Cardiac fibroblast (primary cell): ENCODE results near the gene GDPGP1.

Experiments
- DNase-seq, 2 donors: peaks; one replicate each; pipeline versions ENCODE4 v3.0.0 to v3.0.0-alpha.2; 2010; ENCODE audit warnings: low read depth in 2 of 2
- H3K4me3 ChIP-seq, 2 donors: replicated peaks in 1 of 2; 1 replicate in 1 of 2; 2 replicates in 1 of 2; pipeline ENCODE4 v1.5.1; 2011; ENCODE audit warnings: low read depth in 2 of 2, low read length in 2 of 2, mild to moderate bottlenecking in 2 of 2, moderate library complexity in 1 of 2
- TF ChIP-seq, protein P1 (sequence below): IDR thresholded peaks from one replicate; pipeline ENCODE4 v1.5.1; 2011; ENCODE audit warnings: low read depth, mild to moderate bottlenecking, low read length, inconsistent platforms

Gene GDPGP1

GRCh38 chr15:90264671-90265070, 30.7 kb downstream of the GDPGP1 start:
- H3K4me3 ChIP-seq, result peak overlapping the region; percentile 74 to 86
- no peak for DNase-seq
- TF ChIP-seq, protein P1, sequence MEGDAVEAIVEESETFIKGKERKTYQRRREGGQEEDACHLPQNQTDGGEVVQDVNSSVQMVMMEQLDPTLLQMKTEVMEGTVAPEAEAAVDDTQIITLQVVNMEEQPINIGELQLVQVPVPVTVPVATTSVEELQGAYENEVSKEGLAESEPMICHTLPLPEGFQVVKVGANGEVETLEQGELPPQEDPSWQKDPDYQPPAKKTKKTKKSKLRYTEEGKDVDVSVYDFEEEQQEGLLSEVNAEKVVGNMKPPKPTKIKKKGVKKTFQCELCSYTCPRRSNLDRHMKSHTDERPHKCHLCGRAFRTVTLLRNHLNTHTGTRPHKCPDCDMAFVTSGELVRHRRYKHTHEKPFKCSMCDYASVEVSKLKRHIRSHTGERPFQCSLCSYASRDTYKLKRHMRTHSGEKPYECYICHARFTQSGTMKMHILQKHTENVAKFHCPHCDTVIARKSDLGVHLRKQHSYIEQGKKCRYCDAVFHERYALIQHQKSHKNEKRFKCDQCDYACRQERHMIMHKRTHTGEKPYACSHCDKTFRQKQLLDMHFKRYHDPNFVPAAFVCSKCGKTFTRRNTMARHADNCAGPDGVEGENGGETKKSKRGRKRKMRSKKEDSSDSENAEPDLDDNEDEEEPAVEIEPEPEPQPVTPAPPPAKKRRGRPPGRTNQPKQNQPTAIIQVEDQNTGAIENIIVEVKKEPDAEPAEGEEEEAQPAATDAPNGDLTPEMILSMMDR, result no peak

GRCh38 chr15:90265271-90266060, 31.5 kb downstream of the GDPGP1 start, which contains the start of gene NGRN:
Gene NGRN, plus strand, starts transcription at chr15:90265672. Its CDS starts 41 bp downstream, at chr15:90265713.
- peak; percentile 90 to 93 for DNase-seq
- TF ChIP-seq, protein P1, result no peak
- peak within 1 kb of the TSS; percentile 74 to 86 for H3K4me3 ChIP-seq

DNA sequence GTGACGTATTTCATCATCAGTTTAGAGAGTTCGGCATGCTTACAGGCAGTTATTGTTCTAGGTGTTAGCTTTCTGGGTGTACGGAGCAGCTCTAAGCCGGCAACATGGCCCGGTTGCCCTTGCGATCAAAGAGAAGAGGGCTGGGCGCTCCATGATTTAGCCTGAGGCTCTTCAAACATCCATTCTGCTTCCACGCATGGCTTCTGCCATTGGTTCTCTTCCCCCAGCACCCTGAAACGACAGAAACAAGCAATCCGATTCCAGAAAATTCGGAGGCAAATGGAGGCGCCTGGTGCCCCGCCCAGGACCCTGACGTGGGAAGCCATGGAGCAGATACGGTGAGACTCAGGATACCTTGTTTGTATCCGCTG, 32.0 kb downstream of the GDPGP1 start:
- TF ChIP-seq, protein P1, result no peak
- DNase-seq, result peak; percentile 27 to 38
- H3K4me3 ChIP-seq, result peak overlapping the region; percentile 74 to 86

DNA sequence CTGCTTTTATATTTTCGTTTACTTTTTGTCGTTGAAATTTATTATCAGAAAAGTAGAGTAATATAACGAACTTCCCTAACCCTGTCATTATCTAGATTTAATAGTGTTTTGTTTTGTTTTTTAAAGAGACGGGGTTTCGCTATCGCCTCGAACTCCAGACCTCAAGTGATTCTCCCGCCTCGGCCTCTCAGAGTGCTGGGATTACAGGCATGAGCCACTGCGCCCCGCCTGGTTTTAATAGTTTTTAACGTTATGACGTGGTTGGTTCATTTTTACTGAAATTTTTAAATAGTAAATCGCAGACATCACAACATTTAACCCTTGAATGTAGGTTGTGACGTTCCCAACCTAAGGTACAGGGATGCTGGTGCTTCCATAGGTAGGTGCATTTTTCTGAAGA, 32.5 kb downstream of the GDPGP1 start:
- peak overlapping the region; percentile 74 to 86 for H3K4me3 ChIP-seq
- DNase-seq, result peak; percentile 24 to 56
- TF ChIP-seq, protein P1, result no peak

DNA sequence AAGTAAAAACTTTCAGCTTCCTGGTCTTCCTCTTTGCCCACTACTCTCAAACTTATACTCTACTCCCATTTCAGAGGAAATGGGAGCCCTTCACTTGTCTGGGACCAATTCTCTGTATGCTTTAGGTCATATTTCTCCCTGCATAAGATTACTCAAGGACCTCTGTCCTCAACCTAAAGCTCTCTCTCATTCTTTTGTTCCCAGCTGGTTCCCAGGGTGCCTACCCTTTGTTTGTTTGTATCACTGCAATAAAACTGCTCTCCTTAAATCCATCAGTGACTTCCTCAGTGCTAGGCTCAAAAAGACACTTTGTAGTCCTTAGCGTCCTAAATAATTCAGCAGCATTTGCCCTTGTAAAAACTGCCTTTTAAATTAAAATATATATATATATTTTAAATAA, 34.4 kb downstream of the GDPGP1 start:
- TF ChIP-seq, protein P1, result no peak
- H3K4me3 ChIP-seq, result no peak overlapping the region
- DNase-seq, result no peak

GRCh38 chr15:90270502-90271150, 36.6 kb downstream of the GDPGP1 start:
- no peak overlapping the region for H3K4me3 ChIP-seq
- no peak for DNase-seq
- TF ChIP-seq, protein P1, result no peak
